Kidney epithelial cell (primary cell): ENCODE data around the gene ATP5F1B. TPM values are rescaled to one million over a fixed set of nuclear protein-coding genes. Genes with fewer than 3 reads are reported as not detected.
A peak's percentile ranks its signal among the peaks of the same experiment; 100 is the strongest.

ENCODE experiments used
- DNase-seq: peaks from one replicate; pipeline ENCODE4 v3.0.0-alpha.2; 2010; ENCODE audit warnings: low read depth
- H3K27me3 ChIP-seq: 2 replicates; pipeline ENCODE4 v1.6.0; 2011; ENCODE audit warnings: low read length; ENCODE audit not compliant: control insufficient read depth, insufficient read depth
- H3K36me3 ChIP-seq: 2 replicates; pipeline ENCODE4 v1.5.1; 2011; ENCODE audit warnings: low read length; ENCODE audit not compliant: control insufficient read depth, insufficient read depth
- H3K4me3 ChIP-seq: 2 replicates; pipeline ENCODE4 v1.5.1; 2011; ENCODE audit warnings: low read depth, mild to moderate bottlenecking, control low read depth, low read length
- total RNA-seq: library from RNA; depleted of rRNA; stranded (reverse); fragments of >200 nt; gene quantifications from 2 replicates; pipeline ENCODE4 v1.2.3, GENCODE V29; 2015
- TF ChIP-seq, protein P1 (sequence below): IDR thresholded peaks from 2 replicates; pipeline ENCODE4 v1.5.1; 2011; ENCODE audit warnings: mild to moderate bottlenecking, moderate library complexity, low read length, control low read depth, inconsistent platforms; ENCODE audit not compliant: insufficient read depth, poor library complexity, severe bottlenecking

ATP5F1B gene
- total RNA-seq, 1 donor from 2014 or later: 419 TPM

- TF ChIP-seq, protein P1, sequence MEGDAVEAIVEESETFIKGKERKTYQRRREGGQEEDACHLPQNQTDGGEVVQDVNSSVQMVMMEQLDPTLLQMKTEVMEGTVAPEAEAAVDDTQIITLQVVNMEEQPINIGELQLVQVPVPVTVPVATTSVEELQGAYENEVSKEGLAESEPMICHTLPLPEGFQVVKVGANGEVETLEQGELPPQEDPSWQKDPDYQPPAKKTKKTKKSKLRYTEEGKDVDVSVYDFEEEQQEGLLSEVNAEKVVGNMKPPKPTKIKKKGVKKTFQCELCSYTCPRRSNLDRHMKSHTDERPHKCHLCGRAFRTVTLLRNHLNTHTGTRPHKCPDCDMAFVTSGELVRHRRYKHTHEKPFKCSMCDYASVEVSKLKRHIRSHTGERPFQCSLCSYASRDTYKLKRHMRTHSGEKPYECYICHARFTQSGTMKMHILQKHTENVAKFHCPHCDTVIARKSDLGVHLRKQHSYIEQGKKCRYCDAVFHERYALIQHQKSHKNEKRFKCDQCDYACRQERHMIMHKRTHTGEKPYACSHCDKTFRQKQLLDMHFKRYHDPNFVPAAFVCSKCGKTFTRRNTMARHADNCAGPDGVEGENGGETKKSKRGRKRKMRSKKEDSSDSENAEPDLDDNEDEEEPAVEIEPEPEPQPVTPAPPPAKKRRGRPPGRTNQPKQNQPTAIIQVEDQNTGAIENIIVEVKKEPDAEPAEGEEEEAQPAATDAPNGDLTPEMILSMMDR: peak; percentile 48
- H3K27me3 ChIP-seq: no peaks in the 10 kb centered on the region
- peaks cover 7% of the 10 kb centered on the region for H3K36me3 ChIP-seq
- no peak for DNase-seq
- H3K4me3 ChIP-seq: no peak overlapping the region
Observed at GRCh38 chr12:56590237-56590830, 55.5 kb downstream of the ATP5F1B start.

- Histone ChIP-seq H3K36me3 (peaks cover 7% of the 10 kb centered on the region), H3K27me3 (no peaks in the 10 kb centered on the region), H3K4me3 (no peak overlapping the region)
- TF ChIP-seq, protein P1: no peak
- no peak for DNase-seq
Observed at GRCh38 chr12:56589783-56590182, 56.0 kb downstream of the ATP5F1B start.

Other genes with a start within 250 kb of the ATP5F1B start
- gene TIMELESS, start 196.6 kb downstream of the ATP5F1B start, total RNA-seq: 10.3 and 15.5 TPM in 2 replicates
- not detected in 2 replicates for gene MIP, start 191.3 kb downstream of the ATP5F1B start, total RNA-seq
- gene SPRYD4, start 177.4 kb downstream of the ATP5F1B start, total RNA-seq: 1.0 and 1.1 TPM in 2 replicates
- gene GLS2, start 157.8 kb downstream of the ATP5F1B start, total RNA-seq: 2.3 and 3.3 TPM in 2 replicates
- 37.2 and 42.4 TPM in 2 replicates for gene RBMS2, start 124.2 kb downstream of the ATP5F1B start, total RNA-seq
- 37.9 and 49.9 TPM in 2 replicates for gene BAZ2A, start 15.7 kb downstream of the ATP5F1B start, total RNA-seq
- gene PTGES3, start 42.3 kb upstream of the ATP5F1B start, total RNA-seq: 114 and 119 TPM in 2 replicates
- 1,136 and 1,207 TPM in 2 replicates for gene NACA, start 79.3 kb upstream of the ATP5F1B start, total RNA-seq
- 4.5 and 12.0 TPM in 2 replicates for gene PRIM1, start 106.3 kb upstream of the ATP5F1B start, total RNA-seq
- 0.34 and 0.63 TPM in 2 replicates for gene HSD17B6, start 117.3 kb upstream of the ATP5F1B start, total RNA-seq